Measurements from ENCODE around the gene ADAMTSL1.

DNA sequence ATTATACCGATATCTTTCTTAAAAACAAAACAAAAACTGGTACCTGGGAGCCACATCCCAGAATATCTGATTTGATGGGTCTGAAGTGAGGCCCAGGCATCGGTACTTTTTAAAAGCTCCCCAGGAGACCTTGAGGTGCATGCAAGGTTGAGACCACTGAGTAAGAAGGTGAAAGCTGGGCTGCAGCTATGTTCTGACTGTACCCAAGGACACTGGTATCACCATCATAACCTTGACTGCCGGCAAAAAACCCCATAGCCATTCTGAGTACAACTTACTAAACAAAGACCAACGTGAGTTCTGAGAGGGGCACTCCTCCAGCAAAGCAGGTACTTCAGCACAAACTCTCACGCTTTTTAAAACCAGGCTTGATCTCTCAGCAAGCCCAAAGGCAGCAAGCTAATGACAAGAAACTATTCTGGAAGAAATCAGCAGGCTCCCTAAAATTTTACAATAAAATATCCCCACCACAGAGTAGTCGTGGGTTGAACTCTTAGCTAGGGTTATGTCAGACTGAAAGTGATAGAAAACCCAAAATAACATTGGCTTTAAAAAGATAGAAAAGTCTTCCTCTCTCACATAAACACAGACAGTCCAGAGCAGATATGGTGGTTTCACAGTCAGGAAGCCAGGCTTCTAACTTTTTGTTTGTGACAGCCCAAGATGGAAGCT, 295.1 kb downstream of the ADAMTSL1 start:
- no peak for TF ChIP-seq CBFB (CRISPR knock-in tag; IDR thresholded peaks at IDR 0.05)
- TF ChIP-seq IKZF1 (IDR thresholded peaks at IDR 0.05): no peak
- TF ChIP-seq, protein P1, sequence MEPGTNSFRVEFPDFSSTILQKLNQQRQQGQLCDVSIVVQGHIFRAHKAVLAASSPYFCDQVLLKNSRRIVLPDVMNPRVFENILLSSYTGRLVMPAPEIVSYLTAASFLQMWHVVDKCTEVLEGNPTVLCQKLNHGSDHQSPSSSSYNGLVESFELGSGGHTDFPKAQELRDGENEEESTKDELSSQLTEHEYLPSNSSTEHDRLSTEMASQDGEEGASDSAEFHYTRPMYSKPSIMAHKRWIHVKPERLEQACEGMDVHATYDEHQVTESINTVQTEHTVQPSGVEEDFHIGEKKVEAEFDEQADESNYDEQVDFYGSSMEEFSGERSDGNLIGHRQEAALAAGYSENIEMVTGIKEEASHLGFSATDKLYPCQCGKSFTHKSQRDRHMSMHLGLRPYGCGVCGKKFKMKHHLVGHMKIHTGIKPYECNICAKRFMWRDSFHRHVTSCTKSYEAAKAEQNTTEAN (CRISPR knock-in tag; conservative IDR thresholded peaks at IDR 0.05): no peak
- no peak for TF ChIP-seq GLI4 (CRISPR knock-in tag; IDR thresholded peaks at IDR 0.05; ENCODE audit: borderline replicate concordance)
- TF ChIP-seq EEA1 (CRISPR knock-in tag; IDR thresholded peaks at IDR 0.05; ENCODE audit: borderline replicate concordance): no peak
- no peak for TF ChIP-seq POLR2AphosphoS5 (IDR thresholded peaks at IDR 0.05; ENCODE audit: low read depth, low read length)
- TF ChIP-seq SIN3A (IDR thresholded peaks at IDR 0.05; ENCODE audit: borderline replicate concordance, low read depth, low read length): no peak
- no peak for TF ChIP-seq DNMT1 (CRISPR knock-in tag; IDR thresholded peaks at IDR 0.05)
- TF ChIP-seq CTCF (CRISPR knock-in tag; IDR thresholded peaks at IDR 0.05): no peak
- no peak for TF ChIP-seq ZC3H4 (CRISPR knock-in tag; IDR thresholded peaks at IDR 0.05; ENCODE audit: borderline replicate concordance)
- no peak for TF ChIP-seq KDM5A (IDR thresholded peaks at IDR 0.05; ENCODE audit: borderline replicate concordance, low read length)

All from HepG2 (cell line).